NB4 (cell line): ENCODE results near the gene CC2D1A.

Source experiments
- POLR2A ChIP-seq: IDR thresholded peaks from 2 replicates; pipeline ENCODE4 v1.6.1; 2011; ENCODE audit warnings: mild to moderate bottlenecking; ENCODE audit not compliant: insufficient read length; ENCODE audit errors: extremely low read depth
- TF ChIP-seq, protein P1 (sequence below): IDR thresholded peaks from one replicate; pipeline ENCODE4 v1.5.1; 2012; ENCODE audit warnings: low read depth, low read length
- TF ChIP-seq, protein P2 (sequence below): IDR thresholded peaks from 2 replicates; pipeline ENCODE4 v1.6.1; 2011; ENCODE audit warnings: low read depth, low read length

DNA sequence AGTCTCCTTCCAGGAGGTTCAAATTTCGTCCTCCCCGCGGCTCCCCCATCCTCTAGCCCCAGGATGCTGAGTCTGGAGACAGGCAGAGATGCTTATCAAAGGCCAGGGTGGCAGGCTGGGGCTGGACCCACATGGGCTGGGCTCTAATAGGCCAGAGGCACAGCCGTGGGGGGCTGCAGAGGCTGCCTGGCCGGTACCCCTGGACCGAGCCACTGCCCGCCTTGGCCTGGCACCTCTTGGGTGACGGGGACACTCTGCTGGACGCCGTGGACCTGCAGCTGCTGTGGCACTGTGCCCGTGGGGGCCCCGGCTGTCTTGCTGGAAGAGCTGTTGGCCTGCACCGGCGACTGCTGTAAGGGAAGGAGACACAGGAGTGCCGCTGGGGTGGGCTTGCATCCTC is 74.3 kb downstream of the CC2D1A start:
- TF ChIP-seq, protein P1, sequence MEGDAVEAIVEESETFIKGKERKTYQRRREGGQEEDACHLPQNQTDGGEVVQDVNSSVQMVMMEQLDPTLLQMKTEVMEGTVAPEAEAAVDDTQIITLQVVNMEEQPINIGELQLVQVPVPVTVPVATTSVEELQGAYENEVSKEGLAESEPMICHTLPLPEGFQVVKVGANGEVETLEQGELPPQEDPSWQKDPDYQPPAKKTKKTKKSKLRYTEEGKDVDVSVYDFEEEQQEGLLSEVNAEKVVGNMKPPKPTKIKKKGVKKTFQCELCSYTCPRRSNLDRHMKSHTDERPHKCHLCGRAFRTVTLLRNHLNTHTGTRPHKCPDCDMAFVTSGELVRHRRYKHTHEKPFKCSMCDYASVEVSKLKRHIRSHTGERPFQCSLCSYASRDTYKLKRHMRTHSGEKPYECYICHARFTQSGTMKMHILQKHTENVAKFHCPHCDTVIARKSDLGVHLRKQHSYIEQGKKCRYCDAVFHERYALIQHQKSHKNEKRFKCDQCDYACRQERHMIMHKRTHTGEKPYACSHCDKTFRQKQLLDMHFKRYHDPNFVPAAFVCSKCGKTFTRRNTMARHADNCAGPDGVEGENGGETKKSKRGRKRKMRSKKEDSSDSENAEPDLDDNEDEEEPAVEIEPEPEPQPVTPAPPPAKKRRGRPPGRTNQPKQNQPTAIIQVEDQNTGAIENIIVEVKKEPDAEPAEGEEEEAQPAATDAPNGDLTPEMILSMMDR: no peak
- TF ChIP-seq, protein P2, sequence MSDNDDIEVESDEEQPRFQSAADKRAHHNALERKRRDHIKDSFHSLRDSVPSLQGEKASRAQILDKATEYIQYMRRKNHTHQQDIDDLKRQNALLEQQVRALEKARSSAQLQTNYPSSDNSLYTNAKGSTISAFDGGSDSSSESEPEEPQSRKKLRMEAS: no peak
- no peak for TF ChIP-seq POLR2A
